HG03521 (cell line): ENCODE data around the gene PLPP4.
A peak's percentile ranks its signal among the peaks of the same experiment; 100 is the strongest.

Source experiments
- ATAC-seq: cut with Tn5 transposase; IDR thresholded peaks from one replicate; pipeline ENCODE4 v1.9.1; 2021; ENCODE audit warnings: mild to moderate bottlenecking, moderate library complexity; ENCODE audit not compliant: unreplicated experiment

The PLPP4 gene

DNA sequence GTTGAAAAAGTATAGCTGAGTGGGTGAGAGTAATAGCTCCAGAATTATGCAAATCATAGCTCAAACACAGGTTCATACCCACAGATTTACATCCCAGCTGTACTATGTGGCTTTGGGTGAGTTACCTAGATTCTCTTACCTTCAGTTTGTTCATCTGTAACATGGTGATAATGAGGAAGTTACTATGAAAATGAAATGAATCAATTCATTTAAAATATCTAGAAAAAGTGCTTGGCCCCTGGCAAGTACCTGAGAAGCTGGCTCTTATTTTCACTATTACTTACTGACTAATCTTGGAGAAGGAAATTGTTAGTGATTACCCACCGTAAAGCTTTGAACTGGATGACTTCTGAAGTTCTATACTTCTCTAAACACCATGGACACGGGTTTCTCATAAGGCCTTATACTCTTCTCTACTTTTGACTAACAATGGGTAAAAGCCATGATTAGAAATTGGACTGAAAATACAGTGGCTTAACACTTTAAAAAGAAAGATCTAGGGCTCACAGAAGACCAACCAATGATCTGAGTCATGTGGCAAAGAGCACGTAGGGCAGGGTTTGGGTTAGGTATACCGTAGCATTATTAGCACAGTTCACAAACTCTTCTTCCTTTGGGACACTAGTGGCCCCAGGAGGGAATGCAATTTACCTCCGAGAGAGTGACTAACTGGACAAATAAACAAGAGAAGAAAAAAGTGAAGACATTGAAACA lies 149.2 kb downstream of the PLPP4 start:
- ATAC-seq: peak; percentile 55

DNA sequence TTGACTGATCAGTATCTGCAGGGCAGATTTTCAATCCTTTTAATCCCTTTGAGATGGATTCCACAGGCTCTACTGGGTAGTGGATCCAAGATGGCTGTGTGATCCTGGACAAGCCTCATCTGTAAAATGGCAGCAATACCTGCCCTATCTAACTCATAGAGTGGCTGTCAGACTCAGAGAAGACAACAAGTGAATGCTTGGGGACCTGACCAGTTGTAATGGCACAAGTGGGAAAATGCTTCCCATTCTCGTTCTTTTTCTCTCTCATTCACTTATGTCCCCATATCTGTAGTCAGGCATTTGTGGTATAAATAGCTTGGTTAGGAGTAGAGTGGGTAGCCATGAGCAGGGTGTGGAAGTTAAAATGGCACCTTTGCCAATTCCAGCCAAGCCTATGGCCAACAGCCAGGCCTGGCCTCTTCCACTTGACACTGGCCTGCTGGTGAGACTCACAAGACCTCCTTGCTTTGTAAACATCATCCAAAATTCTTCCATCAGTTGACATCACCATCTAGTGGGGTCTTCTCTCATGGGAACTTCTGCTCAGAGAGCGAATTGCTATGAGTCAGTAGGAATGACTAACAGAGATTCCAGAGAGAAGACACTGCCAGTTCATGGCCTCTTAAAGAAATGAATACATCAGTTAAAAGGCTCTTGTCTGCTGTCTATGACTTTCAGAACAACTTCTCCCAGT lies 150.1 kb downstream of the PLPP4 start:
- no peak for ATAC-seq

DNA sequence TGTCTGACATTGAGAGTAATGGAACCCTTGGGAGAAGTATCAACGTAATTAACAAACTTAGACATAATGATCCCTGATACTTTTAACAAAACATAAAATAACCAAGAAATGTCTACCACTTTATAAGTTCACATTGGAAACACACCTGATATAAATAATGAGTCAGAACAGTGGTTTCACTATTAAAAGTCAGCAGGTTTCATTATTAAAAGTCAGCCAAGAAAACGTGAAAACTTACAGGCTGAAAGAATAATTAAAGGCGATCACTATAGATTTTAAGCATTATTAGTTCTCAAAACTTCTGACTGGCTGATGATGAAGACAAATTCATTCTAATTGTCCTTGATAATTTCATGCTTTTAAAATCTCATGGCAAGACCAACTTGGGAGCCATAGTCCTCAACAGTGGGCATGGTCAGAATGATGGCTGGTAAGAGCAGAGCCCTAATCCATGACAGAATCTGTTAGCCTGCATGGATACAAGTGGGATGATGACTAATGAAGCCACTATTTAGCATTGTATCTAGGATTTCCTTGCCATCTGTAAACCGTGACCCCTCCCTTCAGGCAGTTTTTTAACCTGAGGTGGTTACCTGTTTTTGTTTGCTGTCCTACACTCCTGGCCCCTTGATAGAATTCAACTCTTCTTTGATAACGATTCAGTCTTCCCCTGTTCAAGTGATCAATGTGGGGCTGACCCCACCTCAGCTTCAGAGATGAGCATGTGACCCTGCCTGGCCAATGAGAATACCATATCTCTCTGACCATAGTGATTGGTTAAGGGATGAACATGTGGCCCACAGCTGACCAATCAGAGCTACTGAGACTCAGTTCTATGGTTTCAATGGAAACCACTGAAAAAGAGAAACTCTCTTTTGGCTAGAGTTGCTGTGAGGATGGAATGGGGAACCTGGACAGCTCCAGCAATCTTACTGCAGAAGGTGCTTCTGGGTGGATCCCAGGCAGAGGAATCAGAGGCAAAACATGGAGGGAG lies 151.0 kb downstream of the PLPP4 start:
- ATAC-seq: no peak

DNA sequence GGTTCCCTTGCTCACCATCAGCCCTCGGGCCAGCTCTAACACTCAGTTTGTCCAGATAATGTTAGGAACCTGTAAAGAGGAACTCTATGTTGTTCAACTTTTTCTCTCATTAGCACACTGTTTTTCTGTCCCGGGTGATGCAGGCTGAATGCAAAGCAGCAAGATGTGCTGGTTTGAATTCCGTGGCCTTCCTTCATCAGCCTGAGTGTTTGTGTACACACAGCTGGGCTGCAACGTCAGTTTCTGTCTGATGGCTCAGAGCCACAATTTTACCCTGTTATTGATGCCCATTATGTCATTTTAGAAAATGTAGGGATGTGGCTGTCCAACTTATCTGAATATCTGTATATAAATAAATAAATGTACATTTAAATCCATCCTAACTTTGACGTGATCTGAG lies 152.0 kb downstream of the PLPP4 start:
- no peak for ATAC-seq

DNA sequence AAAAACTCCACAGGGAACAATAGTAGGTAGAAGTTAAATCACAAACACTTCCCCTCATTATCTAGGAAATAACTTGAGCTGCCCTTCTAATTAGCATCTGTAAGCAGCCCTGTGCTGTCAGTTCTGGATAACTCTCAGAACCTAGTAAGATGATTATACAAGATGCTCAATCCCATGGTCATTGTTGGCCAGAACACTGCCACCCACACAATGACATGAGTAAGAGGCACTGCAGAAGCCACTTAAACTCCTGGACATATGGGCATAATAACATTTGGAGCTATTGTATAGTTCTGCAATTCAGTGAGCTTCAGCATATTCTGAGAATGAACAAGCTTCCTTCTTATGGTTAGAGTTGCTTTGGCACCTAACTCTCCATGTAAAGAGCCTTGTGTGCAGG lies 153.8 kb downstream of the PLPP4 start:
- no peak for ATAC-seq

DNA sequence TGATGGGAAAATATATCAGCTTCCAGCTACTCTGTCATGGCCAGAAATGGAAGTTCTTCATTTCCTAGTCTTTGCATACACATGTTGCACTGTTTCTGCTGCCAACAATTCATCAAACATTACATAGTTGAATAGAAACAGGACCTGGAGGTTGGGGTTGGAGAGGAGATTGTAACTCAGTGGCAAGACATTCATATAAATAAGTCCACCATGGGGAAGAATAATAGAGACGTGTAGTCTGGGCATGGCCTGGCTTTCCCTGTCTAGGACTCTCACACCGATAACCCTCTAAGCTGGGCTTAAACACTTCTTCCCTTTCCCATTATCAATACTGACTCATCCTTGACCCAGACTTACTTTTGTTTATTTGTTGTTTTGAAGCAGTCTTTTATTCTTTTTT lies 155.7 kb downstream of the PLPP4 start:
- no peak for ATAC-seq

DNA sequence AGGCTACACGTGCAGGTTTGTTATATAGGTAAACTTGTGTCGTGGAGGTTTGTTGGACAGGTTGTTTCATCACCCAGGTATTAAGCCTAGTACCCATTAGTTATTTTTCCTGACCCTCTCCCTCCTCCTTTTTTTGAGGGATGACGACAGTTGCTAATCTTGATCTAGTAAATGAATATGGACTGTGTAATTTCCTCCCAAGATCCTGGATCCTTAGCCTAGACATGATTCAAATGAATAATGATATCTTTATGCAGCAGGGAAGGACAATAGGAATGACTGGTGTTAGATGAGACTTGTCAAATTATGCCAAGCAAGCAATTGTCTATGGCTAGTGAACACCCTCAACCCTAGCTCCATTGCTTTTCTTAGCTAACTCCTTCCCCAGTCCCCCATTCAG lies 156.2 kb downstream of the PLPP4 start:
- ATAC-seq: no peak

DNA sequence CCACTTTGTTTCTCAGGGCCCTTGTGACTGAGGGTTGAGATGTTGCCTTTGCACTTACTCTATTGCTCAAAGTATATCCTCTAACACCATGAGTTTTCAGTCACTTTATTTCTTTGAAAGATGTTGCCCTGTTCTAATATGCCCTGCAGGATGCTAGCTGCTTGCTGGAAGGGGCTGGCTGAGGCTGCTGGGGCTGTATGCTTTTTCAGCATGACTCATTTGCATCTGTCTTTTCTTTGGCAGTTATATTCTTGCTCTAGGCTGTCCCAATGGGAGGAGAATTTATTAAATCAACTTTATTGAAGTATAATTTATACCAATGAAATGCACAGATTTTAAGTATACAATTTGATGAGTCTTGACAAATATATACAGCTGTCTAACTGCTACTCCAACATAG lies 157.7 kb downstream of the PLPP4 start:
- no peak for ATAC-seq

DNA sequence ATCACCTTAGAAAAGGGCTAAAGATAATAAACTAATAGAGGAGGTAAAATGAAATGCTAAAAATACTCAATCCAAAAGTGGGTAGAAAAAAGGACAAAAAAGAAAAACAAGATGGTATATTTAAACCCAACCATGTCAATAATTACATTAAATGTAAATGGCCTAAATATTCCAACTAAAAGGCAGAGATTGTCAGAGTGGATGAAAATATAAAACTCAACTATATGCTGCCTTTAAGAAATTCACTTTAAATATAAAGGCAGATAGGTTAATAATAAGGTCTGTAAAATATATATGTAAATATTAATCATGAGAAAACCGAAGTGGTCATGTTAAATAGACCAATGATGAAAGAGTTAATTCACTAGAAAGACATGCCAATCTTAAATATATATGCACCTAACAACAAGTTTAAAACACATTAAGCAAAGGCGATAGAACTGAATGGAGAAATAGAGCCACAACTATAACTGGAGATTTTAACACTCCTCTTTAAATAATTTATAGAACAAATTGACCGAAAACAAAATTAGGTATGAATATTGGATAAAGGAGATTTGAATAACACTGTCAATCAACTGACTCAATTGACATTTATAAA lies 159.4 kb downstream of the PLPP4 start:
- no peak for ATAC-seq

DNA sequence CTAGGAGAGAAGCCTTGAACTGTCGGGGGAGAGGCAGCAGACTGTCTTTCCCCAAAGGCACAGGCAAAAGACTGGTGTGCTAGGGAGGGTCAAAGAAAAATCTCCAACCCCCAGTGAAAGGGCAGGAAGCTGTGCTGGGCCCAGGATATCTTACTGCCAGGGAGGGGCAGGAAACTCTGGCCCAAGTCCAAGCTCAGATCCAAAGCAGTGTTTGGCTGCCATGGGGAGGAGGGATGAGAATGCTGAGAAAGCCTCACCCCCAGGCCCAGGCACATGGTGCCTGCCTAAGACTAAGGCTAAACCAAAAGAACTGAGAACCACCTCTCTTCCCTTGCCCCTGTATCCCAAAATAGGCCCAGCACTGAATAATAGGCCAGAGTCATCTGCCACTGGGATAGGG lies 171.2 kb downstream of the PLPP4 start:
- no peak for ATAC-seq

DNA sequence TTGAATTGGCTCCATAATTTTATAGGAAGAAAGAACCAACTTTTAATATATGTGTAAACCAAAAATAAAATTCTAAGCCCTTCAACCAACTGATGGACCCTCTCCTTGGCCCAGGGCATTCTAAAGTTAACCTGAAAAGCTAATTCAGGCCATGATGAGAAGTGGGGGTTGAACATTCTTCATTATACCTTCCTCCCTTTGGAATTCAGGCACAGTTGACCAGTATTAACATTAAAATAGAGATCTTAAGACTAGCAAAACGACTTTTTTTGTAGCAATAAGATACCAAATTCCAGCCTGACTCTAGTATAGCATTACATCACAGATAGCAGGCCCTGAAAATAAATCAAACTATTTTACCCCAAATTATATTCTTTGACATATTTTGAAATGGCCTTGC lies 173.2 kb downstream of the PLPP4 start:
- no peak for ATAC-seq

DNA sequence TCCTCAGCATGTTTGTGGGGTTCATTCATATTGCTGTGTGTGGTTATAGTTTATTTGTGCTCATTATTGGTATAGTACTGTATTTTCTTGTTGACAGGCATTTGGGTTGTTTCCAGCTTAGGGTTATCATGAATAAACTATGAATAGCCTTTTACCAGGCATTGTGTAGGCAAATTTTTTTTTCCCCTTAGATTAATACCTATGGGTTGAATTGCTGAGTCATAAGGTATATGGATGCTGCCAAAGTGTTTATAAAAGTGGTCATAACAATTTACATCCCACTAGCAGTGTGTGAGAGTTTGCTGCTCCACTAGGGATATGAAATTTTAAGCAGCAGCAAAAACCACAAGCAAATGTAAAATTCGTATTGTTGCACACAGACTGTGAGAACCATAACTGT lies 175.0 kb downstream of the PLPP4 start:
- no peak for ATAC-seq

DNA sequence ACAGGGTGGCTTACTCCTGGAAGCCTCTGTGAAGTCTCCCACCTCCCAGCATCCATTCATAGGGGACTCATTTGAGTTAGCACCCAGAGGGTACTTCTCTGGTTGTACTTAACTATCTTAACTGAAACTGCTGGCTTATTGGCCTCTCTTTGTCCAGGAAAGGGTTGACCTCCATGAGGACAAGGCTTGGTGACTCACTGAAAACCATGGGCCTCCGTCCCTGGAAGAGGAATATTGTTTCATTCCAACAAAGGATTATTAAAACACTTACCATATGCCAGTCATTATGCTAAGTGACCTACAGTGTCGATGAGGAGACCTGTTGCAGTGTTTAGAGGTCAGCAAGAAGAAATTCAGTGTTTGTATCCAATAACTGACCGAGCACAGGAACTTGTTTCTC lies 175.9 kb downstream of the PLPP4 start:
- ATAC-seq: no peak

DNA sequence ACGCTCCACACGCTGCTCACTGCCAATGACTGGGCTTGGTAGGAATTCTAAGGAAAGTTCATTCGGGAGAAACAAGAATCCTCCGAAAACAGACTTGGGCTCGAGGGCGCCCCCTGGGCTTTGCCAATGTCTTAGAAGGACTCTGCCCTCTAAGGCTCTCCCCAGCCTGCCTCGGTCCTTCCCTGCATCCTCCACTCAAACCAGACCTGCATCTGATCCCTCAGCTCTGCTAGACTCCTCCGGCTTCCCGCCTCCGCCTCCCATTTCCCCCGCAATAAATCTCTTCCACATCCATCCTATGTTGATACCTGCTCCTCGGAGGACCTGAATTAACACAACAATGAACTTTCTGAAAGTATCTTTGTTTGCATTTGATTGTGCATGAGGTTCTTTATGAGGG lies 177.6 kb downstream of the PLPP4 start:
- no peak for ATAC-seq
